Hematopoietic multipotent progenitor cell treated with erythropoietin and hydrocortisone succinate and interleukin-3 and kit ligand, for 15 days (in vitro differentiated cells): ENCODE results near the gene RAB4B.
A peak's percentile ranks its signal among the peaks of the same experiment; 100 is the strongest.
"Not testable (repeated sequence)": the region's sequence is repeated elsewhere in the genome, so short reads cannot be mapped to it uniquely, and the experiment has no call there.

Source experiments
- DNase-seq: peaks from one replicate; pipeline ENCODE4 v3.0.0-alpha.2; 2015; ENCODE audit warnings: low spot score

RAB4B gene

DNA sequence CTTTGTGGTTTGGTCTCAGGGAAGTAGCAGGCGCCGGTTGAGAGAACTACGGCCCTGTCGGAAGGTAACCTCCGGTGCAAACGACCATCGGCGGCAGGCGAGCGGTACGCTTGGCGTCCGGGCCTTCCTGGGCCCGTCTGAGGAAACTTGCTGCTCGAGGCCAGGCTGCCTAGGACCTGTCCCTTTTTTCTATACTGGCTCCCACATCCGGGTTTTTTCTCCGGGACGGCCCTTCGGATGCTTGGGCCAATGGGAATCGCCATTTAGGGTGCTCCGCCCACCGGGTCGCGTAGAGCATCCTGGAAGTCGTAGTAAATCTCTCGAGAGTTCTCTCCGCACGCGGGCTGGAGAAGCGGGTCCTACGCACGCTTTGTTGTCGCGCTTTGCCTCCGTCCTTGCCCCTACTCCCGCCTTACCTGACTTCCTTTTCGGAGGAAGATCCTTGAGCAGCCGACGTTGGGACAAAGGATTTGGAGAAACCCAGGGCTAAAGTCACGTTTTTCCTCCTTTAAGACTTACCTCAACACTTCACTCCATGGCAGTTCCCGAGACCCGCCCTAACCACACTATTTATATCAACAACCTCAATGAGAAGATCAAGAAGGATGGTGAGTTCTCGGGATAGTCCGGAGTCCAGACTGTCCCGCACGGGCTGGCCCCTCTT is 27.0 kb upstream of the RAB4B start, which contains the start of gene SNRPA:
SNRPA (plus strand) TSS at position 330 of the 664 bp plus-strand sequence; CDS start at position 536, 206 bp downstream.
- DNase-seq: peak; percentile 98

DNA sequence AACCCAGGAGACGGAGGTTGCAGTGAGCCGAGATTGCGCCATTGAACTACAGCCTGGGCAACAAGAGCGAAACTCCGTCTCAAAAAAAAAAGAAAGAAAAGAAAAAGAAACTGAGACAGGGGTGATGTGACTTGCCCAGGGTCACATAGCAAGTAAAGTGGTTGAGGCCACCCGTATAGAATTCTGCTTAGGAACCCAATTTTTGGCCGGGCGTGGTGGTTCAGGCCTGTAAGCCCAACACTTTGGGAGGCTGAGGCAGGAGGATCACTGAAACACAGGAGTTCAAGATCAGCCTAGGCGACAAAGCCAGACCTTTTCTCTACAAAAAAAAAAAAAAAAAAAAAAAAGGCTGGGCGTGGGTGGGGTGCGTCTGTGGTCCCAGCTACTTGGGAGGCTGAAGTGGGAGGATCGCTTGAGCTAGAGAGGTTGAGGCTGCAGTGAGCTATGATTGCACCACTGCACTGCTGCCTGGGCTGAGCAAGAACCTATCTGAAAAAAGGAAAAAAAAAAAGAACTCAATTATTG is 25.7 kb upstream of the RAB4B start:
- DNase-seq: no peak

DNA sequence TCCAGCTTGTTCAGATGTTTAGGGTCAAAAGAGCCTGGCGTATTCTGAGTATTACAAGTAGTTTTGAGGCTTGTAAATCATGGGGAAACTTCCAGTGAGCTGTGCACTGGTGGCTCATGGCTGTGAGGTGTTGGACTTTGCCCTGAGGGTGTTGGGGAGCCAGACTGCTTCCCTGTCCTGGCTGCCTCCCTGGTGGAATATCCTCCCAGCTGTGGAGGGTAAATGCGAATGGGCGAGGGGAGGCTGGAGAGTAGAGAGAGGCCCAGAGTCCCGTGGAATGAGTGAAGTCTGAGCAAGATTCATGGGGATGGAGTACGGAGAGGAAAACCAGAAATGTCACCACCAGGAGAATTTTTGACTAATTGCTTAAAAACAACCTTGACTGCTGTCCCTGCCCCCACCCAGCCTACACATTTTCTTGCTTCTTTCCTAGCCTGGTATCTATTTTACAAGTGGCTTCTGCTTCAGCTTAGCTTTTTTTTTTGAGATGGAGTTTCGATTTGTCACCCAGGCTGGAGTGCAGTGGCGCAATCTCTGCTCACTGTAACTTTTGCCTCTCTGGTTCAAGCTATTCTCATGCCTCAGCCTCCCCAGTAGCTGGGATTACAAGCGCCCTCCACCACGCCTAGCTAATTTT is 23.3 kb upstream of the RAB4B start:
- no peak for DNase-seq

DNA sequence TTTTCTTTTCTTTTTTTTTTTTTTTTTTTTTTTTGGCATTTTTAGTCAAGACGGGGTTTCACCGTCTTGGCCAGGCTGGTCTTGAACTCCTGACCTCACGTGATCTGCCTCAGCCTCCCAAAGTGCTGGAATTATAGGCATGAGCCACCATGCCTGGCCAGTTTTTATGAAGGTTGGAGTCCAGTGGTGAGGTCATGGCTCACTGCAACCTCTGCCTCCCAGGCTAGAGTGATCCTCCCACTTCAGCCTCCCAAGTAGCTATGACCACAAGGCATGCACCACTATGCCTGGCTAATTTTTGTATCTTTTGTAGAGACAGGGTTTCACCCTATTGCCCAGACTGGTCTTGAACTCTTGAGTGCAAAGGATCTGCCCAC is 22.8 kb upstream of the RAB4B start:
- DNase-seq: no peak

DNA sequence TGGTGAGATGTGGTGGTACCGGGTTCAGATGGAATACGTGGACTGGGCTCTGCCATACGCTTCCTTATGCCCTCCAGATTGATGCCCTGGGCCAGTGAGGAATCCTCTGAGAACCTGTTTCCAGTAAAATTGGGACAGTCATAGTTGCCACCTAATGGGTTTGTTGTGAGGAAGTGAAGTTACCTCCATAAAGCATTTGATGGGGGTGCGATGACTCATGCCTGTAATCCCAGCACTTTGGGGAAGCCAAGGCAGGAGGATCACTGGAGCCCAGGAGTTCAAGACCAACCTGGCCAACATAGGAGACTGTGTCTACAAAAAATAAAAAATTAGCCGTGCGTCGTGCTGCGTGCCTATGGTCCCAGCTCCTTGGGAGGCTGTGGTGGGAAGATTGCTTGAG is 22.3 kb upstream of the RAB4B start:
- no peak for DNase-seq

DNA sequence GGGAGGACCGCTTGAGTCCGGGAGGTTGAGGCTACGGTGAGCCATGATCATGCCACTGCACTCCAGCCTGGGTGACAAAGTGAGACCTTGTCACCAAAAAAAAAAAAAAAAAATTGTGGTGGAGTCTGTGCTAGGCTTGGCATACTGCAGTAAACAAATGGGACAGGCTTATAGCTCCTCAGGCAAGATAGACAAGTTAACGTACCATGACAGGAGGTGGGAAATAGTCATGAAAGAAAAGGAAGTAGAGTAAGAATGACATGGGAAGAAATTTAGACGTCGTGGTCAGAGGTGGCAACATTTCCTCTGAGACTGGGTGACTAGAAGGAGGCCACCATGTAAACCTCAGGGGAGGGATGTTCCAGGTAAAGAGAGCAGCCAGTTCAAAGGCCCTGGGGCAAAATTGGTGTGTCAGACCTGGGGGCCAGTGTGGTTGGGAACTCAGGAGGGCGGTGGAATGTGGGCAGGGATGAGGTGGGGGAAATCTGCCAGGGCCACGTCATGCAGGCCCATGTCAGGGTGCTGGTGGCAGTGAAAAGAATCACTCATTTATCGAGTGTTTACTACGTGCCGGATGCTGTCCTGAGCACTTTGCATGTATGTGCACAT is 21.4 kb upstream of the RAB4B start:
- DNase-seq: no peak

DNA sequence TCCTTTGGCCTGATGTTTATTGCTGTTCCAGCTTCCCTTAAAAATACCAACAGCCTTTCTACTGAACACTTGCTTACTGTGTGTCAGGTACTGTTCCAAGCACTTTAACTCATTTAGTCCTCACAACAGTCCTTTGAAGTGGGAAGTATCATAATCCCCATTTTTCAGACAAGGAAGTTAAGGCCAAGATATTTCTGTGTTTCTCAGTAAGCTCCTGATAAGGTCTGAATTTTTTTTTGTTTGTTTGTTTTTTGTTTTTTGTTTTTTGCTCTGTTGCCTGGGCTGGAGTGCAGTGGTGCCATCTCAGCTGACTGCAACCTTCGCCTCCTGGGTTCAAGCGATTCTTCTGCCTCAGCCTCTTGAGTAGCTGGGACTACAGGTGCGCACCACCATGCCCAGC is 19.6 kb upstream of the RAB4B start:
- no peak for DNase-seq

DNA sequence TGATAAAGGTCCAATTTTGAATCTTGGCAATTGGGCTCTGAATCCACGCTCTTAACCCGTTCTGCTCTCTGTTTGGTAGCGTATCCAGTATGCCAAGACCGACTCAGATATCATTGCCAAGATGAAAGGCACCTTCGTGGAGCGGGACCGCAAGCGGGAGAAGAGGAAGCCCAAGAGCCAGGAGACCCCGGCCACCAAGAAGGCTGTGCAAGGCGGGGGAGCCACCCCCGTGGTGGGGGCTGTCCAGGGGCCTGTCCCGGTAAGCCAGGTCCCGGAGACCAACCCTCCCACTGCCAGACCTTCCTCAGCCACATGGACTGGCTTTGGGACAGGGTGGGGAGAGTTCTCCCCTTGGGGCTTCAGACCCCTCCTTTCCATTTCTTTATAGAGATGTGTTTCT is 18.7 kb upstream of the RAB4B start:
- no peak for DNase-seq

DNA sequence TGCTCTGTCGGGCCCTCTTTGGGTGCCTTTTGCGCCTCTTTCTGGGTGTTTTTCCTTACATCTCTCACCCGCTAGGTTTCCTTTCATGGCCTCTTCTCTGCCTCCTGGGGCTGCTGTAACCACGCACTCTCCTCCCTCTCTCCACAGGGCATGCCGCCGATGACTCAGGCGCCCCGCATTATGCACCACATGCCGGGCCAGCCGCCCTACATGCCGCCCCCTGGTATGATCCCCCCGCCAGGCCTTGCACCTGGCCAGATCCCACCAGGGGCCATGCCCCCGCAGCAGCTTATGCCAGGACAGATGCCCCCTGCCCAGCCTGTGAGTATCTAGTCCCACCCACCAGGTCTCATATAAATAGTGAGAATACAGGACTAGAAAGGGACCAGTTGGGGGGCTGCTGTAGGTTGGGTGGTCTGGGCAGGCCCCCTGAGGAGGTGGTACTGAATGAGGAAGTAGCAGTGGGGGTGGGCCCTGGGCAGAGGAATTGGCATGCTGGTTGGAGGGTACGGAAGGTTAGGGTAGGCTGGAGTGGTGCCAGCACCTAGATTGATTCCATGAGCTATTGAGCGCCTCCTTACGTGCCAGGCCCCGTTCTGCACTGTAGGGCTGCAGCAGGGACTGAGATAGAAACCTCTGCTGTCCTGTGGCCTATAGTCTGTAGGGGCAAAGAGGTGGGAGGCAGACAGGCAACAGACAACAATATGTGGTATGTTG is 15.1 kb upstream of the RAB4B start:
- DNase-seq: no peak

DNA sequence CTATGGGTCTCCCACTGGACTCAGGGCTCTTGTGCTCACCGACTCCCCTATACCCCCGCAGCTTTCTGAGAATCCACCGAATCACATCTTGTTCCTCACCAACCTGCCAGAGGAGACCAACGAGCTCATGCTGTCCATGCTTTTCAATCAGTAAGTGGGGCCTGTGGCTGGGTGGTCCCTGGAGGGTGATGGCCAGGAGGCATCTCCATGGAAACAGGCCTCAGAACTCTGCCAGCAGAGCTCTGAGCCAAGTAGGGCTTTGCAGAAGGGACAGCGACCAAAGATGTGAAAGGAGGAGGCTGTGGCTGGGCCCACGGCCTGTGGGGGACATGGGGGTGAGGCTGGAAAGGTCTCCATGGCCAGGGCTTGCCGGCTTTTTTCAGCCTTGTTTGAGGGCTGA is 14.5 kb upstream of the RAB4B start:
- DNase-seq: no peak

DNA sequence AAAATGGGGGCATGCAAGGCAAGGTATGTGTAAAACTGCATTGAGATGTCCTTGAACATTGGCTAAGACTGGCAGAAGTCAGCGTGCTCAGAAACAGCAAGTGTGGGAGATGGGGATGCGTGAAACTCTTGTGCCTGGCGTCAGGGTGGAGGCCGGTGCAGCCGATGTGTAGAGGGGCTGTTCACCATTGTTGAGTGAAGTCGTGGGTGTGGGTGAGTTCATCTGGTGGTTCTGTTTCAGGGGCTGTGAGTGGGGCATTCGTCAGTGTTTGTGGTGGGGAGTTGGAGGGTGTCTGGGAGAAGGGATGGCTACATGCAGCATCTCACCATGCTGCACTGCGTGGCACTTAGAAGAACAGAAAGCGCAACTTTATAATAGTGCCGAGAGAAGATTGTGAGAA is 14.1 kb upstream of the RAB4B start:
- no peak for DNase-seq

DNA sequence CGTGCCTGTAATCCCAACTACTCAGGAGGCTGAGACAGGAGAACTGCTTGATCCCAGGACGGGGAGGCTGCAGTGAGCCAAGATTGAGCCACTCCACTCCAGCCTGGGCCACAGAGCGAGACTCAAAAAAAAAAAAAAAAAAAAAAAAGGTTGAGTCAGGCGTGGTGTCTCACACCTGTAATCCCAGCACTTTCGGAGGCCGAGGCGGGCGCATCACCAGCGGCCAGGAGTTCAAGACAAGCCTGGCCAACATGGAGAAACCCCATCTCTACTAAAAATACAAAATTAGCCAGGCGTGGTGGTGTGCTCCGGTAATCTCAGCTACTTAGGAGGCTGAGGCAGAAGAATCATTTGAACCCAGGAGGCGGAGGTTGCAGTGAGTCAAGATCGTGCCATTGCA is 11.7 kb upstream of the RAB4B start:
- not testable (repeated sequence) for DNase-seq

DNA sequence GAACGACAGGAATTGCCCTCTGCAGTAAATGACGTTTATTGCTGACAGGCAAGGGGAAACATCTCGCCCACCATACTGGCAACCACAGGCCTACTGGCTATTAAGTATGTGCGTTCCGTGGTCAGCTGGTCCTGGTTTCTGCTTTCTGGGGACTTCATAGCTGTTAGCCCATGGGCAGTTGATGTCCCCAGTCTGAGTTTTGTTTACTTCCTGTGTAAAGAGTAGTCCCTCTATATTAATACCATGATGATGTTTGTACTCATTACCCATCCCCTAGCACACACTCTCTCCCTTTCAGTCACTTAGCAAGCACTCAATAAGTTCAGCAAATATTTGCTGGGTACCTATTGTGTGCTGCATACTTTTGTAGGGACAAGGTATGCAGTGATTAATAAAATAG is 9.2 kb upstream of the RAB4B start:
- DNase-seq: no peak

DNA sequence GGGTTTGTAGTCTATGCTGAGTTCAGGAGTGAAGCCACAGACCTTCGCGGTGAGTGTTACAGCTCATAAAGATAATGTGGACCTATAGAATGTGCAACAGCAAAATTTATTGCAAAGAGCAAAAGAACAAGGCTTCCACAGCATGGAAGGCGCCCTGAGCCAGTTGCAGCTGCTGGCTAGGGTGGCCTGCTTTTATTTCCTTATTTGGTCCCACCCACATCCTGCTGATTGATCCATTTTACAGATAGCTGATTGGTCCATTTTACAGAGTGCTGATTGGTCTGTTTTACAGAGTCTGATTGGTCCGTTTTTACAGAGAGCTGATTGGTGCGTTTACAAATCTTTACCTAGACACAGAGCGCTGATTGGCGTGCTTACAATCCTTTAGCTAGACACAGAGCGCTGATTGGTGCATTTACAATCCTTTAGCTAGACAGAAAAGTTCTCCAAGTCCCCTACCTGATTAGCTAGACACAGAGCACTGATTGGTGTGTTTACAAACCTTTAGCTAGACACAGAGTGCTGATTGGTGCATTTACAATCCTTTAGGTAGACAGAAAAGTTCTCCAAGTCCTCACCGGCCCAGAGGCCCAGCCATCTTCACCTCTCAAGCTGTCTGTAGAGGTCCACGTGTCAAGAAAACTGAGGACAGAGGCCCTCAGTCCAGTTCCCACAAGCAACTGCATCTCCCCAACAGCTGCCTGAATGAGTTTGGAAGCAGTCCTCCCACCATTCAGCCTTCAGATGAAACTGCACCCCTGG is 6.8 kb upstream of the RAB4B start:
- peak; percentile 34 for DNase-seq

DNA sequence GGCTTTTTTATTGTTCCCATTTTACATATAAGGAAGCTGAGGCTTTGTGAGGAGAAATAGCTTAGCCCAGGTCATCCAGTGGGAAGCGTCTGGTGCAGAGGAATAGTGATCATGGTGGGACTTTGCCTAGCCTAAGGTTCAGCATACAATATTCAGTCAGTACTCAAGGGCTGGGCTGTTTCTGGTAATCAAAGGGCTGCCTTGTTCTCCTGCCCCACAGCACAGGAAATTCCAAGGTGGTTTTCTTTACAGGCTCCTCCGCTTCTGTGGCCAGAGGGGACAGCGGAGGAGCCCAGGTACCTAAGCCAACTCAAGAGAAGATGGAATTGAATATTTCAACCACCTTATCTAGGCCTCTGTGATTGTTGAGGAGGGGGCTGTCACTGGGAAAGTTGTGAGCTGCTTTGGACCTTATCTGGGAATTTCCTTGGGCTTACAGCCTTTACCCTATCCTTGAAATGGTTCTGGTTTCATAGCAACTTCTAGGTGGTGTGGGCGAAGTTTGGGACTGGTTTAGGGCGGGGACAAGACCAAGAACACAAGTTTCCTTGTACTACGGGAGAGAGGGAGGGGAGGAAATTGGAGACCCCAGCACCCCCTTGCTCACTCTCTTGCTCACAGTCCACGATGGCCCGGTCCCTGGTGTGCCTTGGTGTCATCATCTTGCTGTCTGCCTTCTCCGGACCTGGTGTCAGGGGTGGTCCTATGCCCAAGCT is 3.0 kb upstream of the RAB4B start, which contains the start of gene MIA:
MIA (plus strand) TSS at position 606 of the 716 bp plus-strand sequence; CDS start at position 628, 22 bp downstream.
- no peak for DNase-seq

DNA sequence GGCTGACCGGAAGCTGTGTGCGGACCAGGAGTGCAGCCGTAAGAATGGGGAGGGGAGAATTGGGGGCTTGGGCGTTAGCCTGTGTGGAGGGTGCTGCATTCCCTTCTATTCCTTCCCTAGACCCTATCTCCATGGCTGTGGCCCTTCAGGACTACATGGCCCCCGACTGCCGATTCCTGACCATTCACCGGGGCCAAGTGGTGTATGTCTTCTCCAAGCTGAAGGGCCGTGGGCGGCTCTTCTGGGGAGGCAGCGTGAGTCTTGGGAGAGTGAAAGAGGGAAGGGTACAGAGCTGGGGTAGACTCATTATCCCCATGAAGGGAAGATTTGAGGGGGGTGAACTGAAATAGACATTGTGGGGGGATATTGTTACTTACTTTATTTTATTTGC is 2.4 kb upstream of the RAB4B start:
- DNase-seq: no peak

DNA sequence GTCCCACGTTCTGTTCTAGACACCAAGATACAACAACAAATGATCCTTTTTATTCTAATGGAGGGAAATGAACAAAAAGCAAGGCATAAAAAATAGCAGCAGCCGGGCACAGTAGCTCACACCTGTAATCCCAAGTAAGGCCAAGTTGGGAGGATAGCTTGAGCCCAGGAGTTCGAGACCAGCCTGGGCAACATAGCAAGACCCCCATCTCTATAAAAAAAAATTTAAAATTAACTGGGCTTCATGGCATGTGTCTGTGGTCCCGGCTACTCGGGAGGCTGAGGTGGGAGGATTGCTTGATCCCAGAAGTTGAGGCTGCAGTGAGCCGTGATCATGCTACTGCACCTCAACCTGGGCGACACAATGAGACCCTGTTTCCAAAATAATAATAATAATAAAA is 1.7 kb upstream of the RAB4B start:
- DNase-seq: no peak

DNA sequence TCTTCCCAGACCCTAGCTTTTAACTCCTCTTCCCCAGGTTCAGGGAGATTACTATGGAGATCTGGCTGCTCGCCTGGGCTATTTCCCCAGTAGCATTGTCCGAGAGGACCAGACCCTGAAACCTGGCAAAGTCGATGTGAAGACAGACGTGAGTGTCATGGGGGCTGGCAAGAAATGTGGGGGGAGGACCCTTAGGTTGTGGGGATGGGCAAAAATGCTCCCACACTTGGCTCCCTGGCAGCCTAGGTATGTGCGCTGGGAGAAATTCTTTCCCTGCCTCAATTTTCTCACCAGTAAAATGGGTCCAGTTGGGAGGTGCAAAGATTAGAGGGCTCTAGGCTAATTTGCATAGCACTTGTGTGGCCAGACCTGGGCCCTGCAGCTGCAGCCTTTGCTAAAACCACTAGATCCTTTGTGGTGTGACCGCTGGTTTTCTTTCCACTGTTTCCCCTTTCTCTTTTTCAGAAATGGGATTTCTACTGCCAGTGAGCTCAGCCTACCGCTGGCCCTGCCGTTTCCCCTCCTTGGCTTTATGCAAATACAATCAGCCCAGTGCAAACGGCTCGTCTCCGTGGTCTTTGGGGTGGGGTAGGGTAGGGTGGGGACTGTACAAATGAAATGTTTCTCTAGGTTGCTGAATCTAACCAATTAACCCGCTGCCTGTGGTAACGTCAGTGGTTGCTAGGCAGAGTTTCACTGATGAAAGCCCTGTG is 959 bp upstream of the RAB4B start:
- peak; percentile 94 for DNase-seq

DNA sequence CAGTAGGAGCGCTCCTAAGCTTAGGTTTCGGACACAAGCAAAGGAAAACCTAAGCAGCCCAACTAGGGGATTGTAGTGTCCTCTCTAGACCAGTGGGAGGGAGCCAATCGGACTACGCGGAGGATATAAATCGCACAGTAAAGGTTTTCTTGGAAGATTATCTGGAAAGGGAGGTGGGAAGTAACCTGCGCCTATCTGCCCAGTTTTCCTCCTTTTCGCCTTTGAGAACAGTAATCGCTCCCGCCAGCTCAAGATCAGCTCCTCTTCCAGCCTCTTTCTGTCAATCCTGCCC is 456 bp upstream of the RAB4B start:
- no peak for DNase-seq

DNA sequence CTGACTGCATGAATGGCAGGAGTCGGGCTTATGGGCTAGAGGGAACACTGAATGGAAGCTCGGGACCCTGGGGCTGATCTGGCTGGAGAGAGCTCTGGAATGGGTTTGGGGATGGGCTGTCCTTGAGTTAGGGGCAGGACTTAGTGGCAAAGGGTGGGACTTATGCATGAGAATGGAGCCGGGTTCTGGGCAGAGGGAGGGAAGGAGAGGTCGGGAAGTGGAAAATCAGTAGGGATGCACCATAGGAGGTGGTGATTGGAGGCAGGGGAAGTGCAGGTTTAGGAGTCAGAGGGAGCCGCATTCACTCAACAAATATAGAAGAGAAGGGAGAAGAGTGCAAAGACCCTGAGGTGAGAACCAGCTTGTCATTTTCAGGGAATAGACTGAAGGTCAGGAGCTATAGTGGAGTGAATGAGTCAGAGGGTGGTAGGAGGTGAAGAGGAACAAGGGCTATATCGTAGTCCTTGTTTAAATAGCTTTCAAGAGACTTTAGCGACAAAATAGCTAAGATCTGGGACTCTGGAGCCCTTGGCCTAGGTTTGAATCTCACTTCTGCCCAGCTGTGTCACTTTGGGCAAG is 748 bp downstream of the RAB4B start:
- no peak for DNase-seq
